Body of pancreas (tissue), 4 donors: ENCODE measurements around the gene C3orf38. TPM values are rescaled to one million over a fixed set of nuclear protein-coding genes. Genes with fewer than 3 reads are reported as not detected.

Experiments used
- ATAC-seq: fragments of 150-250 bp; one replicate; pipeline ENCODE4 v1.9.1; 2016
- DNase-seq, 4 donors: peaks; one replicate each; pipeline ENCODE4 v3.0.0-alpha.2; 2019
- H3K27ac ChIP-seq, 4 donors: fragments of 200-600 bp; sonication (generic); 1 replicate in 3 of 4; 2 replicates in 1 of 4; pipeline versions ENCODE4 v1.5.1 to v1.6.1; 2016 to 2019; ENCODE audit warnings: mild to moderate bottlenecking in 1 of 4, mixed read lengths in 1 of 4, moderate library complexity in 1 of 4
- H3K27me3 ChIP-seq, 2 donors: fragments of 200-600 bp; sonication (generic); one replicate each; pipeline ENCODE4 v1.6.0; 2016; ENCODE audit warnings: mild to moderate bottlenecking in 1 of 2
- H3K36me3 ChIP-seq, 2 donors: fragments of 200-600 bp; sonication (generic); replicated peaks in 1 of 2; 2 replicates each; pipeline ENCODE4 v1.5.1; 2016; ENCODE audit warnings: low read depth in 2 of 2; ENCODE audit not compliant: insufficient read depth in 1 of 2
- H3K4me1 ChIP-seq: fragments of 200-600 bp; sonication (generic); one replicate; pipeline ENCODE4 v1.6.0; 2016
- H3K4me3 ChIP-seq, 2 donors: fragments of 200-600 bp; sonication (generic); 1 replicate in 1 of 2; 2 replicates in 1 of 2; pipeline ENCODE4 v1.5.1; 2016 to 2019
- H3K9me3 ChIP-seq, 3 donors: fragments of 200-600 bp; sonication (generic); 1 replicate in 2 of 3; 2 replicates in 1 of 3; pipeline ENCODE4 v1.5.1; 2016
- CTCF ChIP-seq, 7 experiments: fragments of 450-650 bp in 4 of 7; fragments of 200-600 bp in 3 of 7; sonication (generic) in 3 of 7; IDR thresholded peaks; one replicate each; pipeline ENCODE4 v1.5.1; 2016 to 2019; ENCODE audit warnings: antibody characterized with exemption in 7 of 7
- POLR2A ChIP-seq, 3 donors: fragments of 450-650 bp; IDR thresholded peaks; one replicate each; pipeline ENCODE4 v1.6.1; 2016; ENCODE audit warnings: antibody characterized with exemption in 3 of 3, mild to moderate bottlenecking in 2 of 3
- WGBS, 2 donors: methylation state at CpG; one replicate each; pipeline ENCODE4 v1.1.5; 2017; 5-methylcytosine and 5-hydroxymethylcytosine counted together
- intact Hi-C: fragments of 100-400 bp; cut with DNase I; formaldehyde crosslinking; loops from one replicate; pipeline ENCODE4 v1.15.1; 2023
- total RNA-seq, 2 donors: library from RNA; depleted of rRNA; stranded (reverse); fragments of >200 nt; gene quantifications; one replicate each; pipeline ENCODE4 v1.1.0, GENCODE V29; 2016

Gene C3orf38
- total RNA-seq, 2 donors from 2014 or later, result 9.6 to 10.6 TPM

GRCh38 chr3:88131695-88132094 is 18.1 kb upstream of the C3orf38 start:
- H3K4me1 ChIP-seq, result no peaks in the 10 kb centered on the region
- WGBS, 2 donors, result 82 to 97% methylated on average over 1 of the region's 1 CpG
- no peak for TF ChIP-seq CTCF (IDR thresholded peaks at IDR 0.05)
- no peak for TF ChIP-seq POLR2A (IDR thresholded peaks at IDR 0.05)
- no peak for ATAC-seq
- H3K36me3 ChIP-seq, result peaks cover 4 to 5% of the 10 kb centered on the region in 2 donors
- H3K4me3 ChIP-seq, result no peak overlapping the region
- H3K27me3 ChIP-seq, result no peaks in the 10 kb centered on the region
- intact Hi-C loops, result no loop called here
- DNase-seq, result no peak
- H3K27ac ChIP-seq, result no peak overlapping the region
- no peaks in the 10 kb centered on the region for H3K9me3 ChIP-seq

- Histone ChIP-seq H3K27me3 (no peaks in the 10 kb centered on the region), H3K9me3 (no peaks in the 10 kb centered on the region), H3K4me1 (no peaks in the 10 kb centered on the region), H3K36me3 (peaks cover 4 to 5% of the 10 kb centered on the region in 2 donors), H3K27ac (no peak overlapping the region), H3K4me3 (no peak overlapping the region)
- 86 to 96% methylated on average over 1 of the region's 1 CpG for WGBS, 2 donors
- TF ChIP-seq POLR2A (IDR thresholded peaks at IDR 0.05) (no peak), CTCF (IDR thresholded peaks at IDR 0.05) (no peak)
- ATAC-seq, result no peak
- DNase-seq, result no peak
- intact Hi-C loops, result no loop called here
Measured at GRCh38 chr3:88132894-88133293, 16.9 kb upstream of the C3orf38 start.

- peaks cover 4 to 5% of the 10 kb centered on the region in 2 donors for H3K36me3 ChIP-seq
- WGBS, 2 donors, result 0 to 26% methylated on average over 1 of the region's 1 CpG
Measured at GRCh38 chr3:88133711-88134263, 16.0 kb upstream of the C3orf38 start.

GRCh38 chr3:88137836-88138235 is 11.9 kb upstream of the C3orf38 start:
- 86 to 96% methylated on average over 1 of the region's 1 CpG for WGBS, 2 donors
- Histone ChIP-seq H3K27me3 (no peaks in the 10 kb centered on the region), H3K4me1 (no peaks in the 10 kb centered on the region), H3K36me3 (peaks cover 0 to 2% of the 10 kb centered on the region in 2 donors), H3K9me3 (no peaks in the 10 kb centered on the region), H3K27ac (no peak overlapping the region), H3K4me3 (no peak overlapping the region)
- TF ChIP-seq CTCF (IDR thresholded peaks at IDR 0.05) (no peak), POLR2A (IDR thresholded peaks at IDR 0.05) (no peak)
- ATAC-seq (no peak), DNase-seq (no peak)
- intact Hi-C loops, result no loop called here

More at GRCh38 chr3:88133711-88134263, 16.0 kb upstream of the C3orf38 start:
- H3K9me3 ChIP-seq, result no peaks in the 10 kb centered on the region
- ATAC-seq (no peak), DNase-seq (no peak)
- TF ChIP-seq POLR2A (IDR thresholded peaks at IDR 0.05) (no peak), CTCF (IDR thresholded peaks at IDR 0.05) (no peak)
- no peak overlapping the region for H3K27ac ChIP-seq
- H3K27me3 ChIP-seq, result no peaks in the 10 kb centered on the region
- intact Hi-C loops, result no loop called here
- no peak overlapping the region for H3K4me3 ChIP-seq
- H3K4me1 ChIP-seq, result no peaks in the 10 kb centered on the region

- ATAC-seq (no peak), DNase-seq (no peak)
- intact Hi-C loops, result no loop called here
- H3K9me3 ChIP-seq, result no peaks in the 10 kb centered on the region
- H3K27ac ChIP-seq, result no peak overlapping the region
- H3K36me3 ChIP-seq, result no peaks in the 10 kb centered on the region
- no peaks in the 10 kb centered on the region for H3K27me3 ChIP-seq
- WGBS, 2 donors, result 50 to 57% methylated on average over 4 of the region's 4 CpGs
- no peaks in the 10 kb centered on the region for H3K4me1 ChIP-seq
- TF ChIP-seq POLR2A (IDR thresholded peaks at IDR 0.05), result no peak
- no peak for TF ChIP-seq CTCF (IDR thresholded peaks at IDR 0.05)
- no peak overlapping the region for H3K4me3 ChIP-seq
Measured at GRCh38 chr3:88141458-88142083, 8.2 kb upstream of the C3orf38 start.
